Lower lobe of right lung (tissue), 2 donors: ENCODE results near the gene FBLN7. TPM values are rescaled to one million over a fixed set of nuclear protein-coding genes. Genes with fewer than 3 reads are reported as not detected.
"Not testable (repeated sequence)": the region's sequence is repeated elsewhere in the genome, so short reads cannot be mapped to it uniquely, and the experiment has no call there.

Experiments
- ATAC-seq, 2 donors: fragments of 200-7000 bp; cut with Tn5 transposase; one replicate each; pipeline ENCODE4 v1.9.1; 2020 to 2022; ENCODE audit warnings: mild to moderate bottlenecking in 2 of 2, moderate library complexity in 2 of 2
- DNase-seq: peaks from one replicate; pipeline ENCODE4 v3.0.0-alpha.2; 2020
- H3K27ac ChIP-seq: fragments of 200-600 bp; one replicate; pipeline ENCODE4 v1.8.0; 2022
- H3K27me3 ChIP-seq: fragments of 200-600 bp; one replicate; pipeline ENCODE4 v1.8.0; 2022; ENCODE audit warnings: low read depth
- H3K36me3 ChIP-seq: fragments of 200-600 bp; one replicate; pipeline ENCODE4 v1.8.0; 2022; ENCODE audit warnings: mild to moderate bottlenecking
- H3K4me1 ChIP-seq: fragments of 200-600 bp; one replicate; pipeline ENCODE4 v1.8.0; 2022
- H3K4me3 ChIP-seq: fragments of 200-600 bp; one replicate; pipeline ENCODE4 v1.8.0; 2022; ENCODE audit warnings: mild to moderate bottlenecking
- H3K9me3 ChIP-seq: fragments of 200-600 bp; one replicate; pipeline ENCODE4 v1.8.0; 2022
- intact Hi-C: fragments of 100-400 bp; cut with DNase I; formaldehyde crosslinking; loops from one replicate; pipeline ENCODE4 v1.11.0; 2022
- total RNA-seq: library from RNA; stranded (reverse); fragmentation: NEBNext Ultra II Directional; extraction: Animal tissue kit (Norgen Biotek cat#: 25700); gene quantifications from one replicate; pipeline ENCODE4 v1.2.1, GENCODE V29; 2021
- TF ChIP-seq, protein P1 (sequence below): fragments of 200-600 bp; IDR thresholded peaks from one replicate; pipeline ENCODE4 v1.8.0; 2022; ENCODE audit warnings: antibody characterized with exemption, mild to moderate bottlenecking
- donor health status: DM: no; HTN: yes; CAD: no; lungs with severe emphysema.

FBLN7 gene
- total RNA-seq, 1 donor from 2014 or later: 2.0 TPM

DNA sequence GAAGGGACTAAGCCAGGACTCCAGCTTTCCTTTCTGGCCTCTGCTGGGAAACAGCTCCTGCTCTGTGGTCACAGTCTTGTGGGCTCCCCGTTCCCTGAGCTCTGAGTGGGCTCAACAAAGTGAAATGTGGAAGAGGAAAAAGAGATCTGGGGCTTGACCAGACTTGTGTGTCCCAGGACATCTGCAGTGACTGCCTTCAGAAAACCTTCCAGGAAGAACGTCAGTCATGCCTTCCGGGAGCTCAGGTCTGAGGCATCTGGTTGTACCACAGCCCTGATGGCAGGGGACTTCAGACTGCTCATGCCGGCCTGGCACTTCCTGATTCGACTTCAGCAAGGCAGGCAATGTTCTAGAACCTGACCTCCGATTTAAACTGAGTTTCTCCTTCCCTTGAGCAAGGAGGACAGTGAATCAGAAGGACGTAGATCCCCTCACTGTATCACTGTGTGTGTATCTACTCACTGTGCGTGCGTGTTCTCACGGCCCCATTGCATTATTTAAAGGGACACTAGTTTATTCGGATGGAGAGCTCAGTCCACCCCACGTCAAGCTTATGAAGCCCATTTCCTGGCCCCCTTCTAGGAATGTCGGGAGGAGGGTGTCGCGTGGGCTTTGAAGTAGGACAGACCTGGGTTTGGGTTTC lies 548 bp upstream of the FBLN7 start:
- Histone ChIP-seq H3K27ac (no peak overlapping the region), H3K36me3 (no peaks in the 10 kb centered on the region), H3K9me3 (no peaks in the 10 kb centered on the region), H3K4me3 (peak overlapping the region; percentile 58), H3K27me3 (peaks cover 5% of the 10 kb centered on the region), H3K4me1 (peaks cover 10% of the 10 kb centered on the region)
- ATAC-seq (peak; percentile 32 to 51), DNase-seq (no peak)
- intact Hi-C loops: no loop called here
- TF ChIP-seq, protein P1, sequence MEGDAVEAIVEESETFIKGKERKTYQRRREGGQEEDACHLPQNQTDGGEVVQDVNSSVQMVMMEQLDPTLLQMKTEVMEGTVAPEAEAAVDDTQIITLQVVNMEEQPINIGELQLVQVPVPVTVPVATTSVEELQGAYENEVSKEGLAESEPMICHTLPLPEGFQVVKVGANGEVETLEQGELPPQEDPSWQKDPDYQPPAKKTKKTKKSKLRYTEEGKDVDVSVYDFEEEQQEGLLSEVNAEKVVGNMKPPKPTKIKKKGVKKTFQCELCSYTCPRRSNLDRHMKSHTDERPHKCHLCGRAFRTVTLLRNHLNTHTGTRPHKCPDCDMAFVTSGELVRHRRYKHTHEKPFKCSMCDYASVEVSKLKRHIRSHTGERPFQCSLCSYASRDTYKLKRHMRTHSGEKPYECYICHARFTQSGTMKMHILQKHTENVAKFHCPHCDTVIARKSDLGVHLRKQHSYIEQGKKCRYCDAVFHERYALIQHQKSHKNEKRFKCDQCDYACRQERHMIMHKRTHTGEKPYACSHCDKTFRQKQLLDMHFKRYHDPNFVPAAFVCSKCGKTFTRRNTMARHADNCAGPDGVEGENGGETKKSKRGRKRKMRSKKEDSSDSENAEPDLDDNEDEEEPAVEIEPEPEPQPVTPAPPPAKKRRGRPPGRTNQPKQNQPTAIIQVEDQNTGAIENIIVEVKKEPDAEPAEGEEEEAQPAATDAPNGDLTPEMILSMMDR: no peak

DNA sequence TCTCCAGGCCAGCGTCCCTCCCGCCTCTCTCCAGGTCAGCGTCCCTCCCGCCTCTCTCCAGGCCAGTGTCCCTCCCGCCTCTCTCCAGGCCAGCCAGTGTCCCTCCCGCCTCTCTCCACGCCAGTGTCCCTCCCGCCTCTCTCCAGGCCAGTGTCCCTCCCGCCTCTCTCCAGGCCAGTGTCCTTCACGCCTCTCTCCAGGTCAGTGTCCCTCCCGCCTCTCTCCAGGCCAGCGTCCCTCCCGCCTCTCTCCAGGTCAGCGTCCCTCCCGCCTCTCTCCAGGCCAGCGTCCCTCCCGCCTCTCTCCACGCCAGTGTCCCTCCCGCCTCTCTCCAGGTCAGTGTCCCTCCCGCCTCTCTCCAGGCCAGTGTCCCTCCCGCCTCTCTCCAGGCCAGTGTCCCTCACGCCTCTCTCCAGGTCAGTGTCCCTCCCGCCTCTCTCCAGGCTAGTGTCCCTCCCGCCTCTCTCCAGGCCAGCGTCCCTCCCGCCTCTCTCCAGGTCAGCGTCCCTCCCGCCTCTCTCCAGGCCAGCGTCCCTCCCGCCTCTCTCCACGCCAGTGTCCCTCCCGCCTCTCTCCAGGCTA lies 939 bp downstream of the FBLN7 start:
- H3K9me3 ChIP-seq, H3K27ac ChIP-seq, H3K36me3 ChIP-seq, intact Hi-C loops, H3K4me3 ChIP-seq, H3K27me3 ChIP-seq, ATAC-seq, DNase-seq: not testable (repeated sequence)
- H3K4me1 ChIP-seq: peaks cover 10% of the 10 kb centered on the region

DNA sequence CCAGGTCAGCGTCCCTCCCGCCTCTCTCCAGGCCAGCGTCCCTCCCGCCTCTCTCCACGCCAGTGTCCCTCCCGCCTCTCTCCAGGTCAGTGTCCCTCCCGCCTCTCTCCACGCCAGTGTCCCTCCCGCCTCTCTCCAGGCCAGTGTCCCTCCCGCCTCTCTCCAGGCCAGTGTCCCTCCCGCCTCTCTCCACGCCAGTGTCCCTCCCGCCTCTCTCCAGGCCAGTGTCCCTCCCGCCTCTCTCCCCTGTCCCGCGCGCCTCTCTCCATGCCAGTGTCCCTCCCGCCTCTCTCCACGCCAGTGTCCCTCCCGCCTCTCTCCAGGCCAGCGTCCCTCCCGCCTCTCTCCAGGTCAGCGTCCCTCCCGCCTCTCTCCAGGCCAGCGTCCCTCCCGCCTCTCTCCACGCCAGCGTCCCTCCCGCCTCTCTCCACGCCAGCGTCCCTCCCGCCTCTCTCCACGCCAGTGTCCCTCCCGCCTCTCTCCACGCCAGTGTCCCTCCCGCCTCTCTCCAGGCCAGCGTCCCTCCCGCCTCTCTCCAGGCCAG lies 1.5 kb downstream of the FBLN7 start:
- H3K9me3 ChIP-seq, DNase-seq, ATAC-seq, H3K27ac ChIP-seq, H3K36me3 ChIP-seq, H3K4me3 ChIP-seq, intact Hi-C loops, H3K27me3 ChIP-seq: not testable (repeated sequence)
- peaks cover 10% of the 10 kb centered on the region for H3K4me1 ChIP-seq

GRCh38 chr2:112140205-112140802 lies 2.1 kb downstream of the FBLN7 start:
- Histone ChIP-seq H3K9me3 (no peaks in the 10 kb centered on the region), H3K4me1 (peaks cover 10% of the 10 kb centered on the region), H3K36me3 (no peaks in the 10 kb centered on the region), H3K4me3 (peak overlapping the region; percentile 35), H3K27ac (no peak overlapping the region), H3K27me3 (peaks cover 5% of the 10 kb centered on the region)
- TF ChIP-seq, protein P1: no peak
- DNase-seq (no peak), ATAC-seq (no peak)
- intact Hi-C loops: no loop called here

DNA sequence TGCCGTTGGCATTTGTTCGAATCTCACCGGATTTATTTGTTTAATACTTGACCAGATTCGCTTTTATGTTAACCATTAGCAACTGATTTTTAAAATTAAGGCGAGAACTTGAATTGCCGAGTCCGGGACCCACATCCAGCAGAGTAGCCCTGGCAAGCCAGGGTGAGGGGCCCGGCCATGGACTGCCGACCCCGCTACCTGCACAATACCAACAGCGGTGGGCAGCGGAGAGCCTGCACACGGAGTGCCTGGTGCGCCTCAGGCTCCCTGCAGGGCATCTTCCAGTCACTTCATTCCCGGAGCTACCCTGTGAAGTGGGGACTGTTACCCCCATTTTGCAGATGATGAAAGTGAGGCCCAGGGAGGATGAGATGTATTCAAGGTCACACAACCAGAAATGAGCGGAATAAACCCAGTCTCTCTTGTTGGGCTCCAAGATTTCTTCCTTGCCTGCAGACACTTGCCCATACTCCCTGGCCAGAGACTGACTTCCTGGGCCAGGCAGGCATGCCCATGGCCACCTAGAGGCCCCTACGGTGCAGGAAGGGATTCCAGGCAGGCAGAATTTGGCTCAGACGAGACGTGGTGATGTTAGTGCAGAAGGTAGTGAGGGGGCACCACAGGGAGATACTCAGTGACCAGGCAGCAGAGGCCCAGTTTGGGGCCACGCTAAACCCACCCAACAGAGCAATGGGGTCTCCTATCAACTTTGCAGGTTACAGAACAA lies 2.9 kb downstream of the FBLN7 start:
- TF ChIP-seq, protein P1: no peak
- no peak for ATAC-seq

DNA sequence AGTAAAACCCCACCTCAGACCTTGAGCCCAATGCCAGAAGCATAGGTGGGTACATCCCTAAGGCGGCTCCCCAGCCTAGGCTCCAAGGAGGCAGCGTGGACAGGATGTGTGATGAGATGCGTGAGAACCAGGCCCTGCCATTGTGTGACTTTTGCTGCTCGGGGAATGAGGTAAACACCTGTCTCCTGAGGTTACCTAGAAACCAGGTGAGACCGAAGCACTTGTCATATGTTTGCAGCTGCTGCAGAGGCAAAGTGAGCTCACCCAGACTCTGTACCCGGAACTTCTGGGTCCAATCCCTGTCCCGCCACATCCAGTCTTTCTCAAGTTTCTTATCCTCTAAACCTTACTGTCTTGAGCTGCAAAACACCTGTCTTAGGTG lies 3.4 kb downstream of the FBLN7 start:
- DNase-seq (no peak), ATAC-seq (no peak)
- intact Hi-C loops: no loop called here
- Histone ChIP-seq H3K4me3 (no peak overlapping the region), H3K36me3 (no peaks in the 10 kb centered on the region), H3K27ac (no peak overlapping the region), H3K4me1 (peaks cover 10% of the 10 kb centered on the region), H3K9me3 (no peaks in the 10 kb centered on the region), H3K27me3 (peaks cover 5% of the 10 kb centered on the region)
- TF ChIP-seq, protein P1: no peak

More for the DNA sequence above, 2.9 kb downstream of the FBLN7 start:
- no peaks in the 10 kb centered on the region for H3K36me3 ChIP-seq
- no peak overlapping the region for H3K27ac ChIP-seq
- H3K27me3 ChIP-seq: peaks cover 5% of the 10 kb centered on the region
- no peak overlapping the region for H3K4me3 ChIP-seq
- no peaks in the 10 kb centered on the region for H3K9me3 ChIP-seq
- intact Hi-C loops: no loop called here
- DNase-seq: no peak
- H3K4me1 ChIP-seq: peaks cover 10% of the 10 kb centered on the region
